AG04449 (cell line): ENCODE data around the gene SHOX.
"Not testable (repeated sequence)": the region's sequence is repeated elsewhere in the genome, so short reads cannot be mapped to it uniquely, and the experiment has no call there.

Experiments
- CTCF ChIA-PET: fragments of 350-600 bp; formaldehyde crosslinking; extraction: SDS; loops from one replicate; lab custom pipeline; 2021; ENCODE audit warnings: antibody characterized with exemption; lab: Yijun Ruan, JAX
- POLR2A ChIA-PET: fragments of 400-600, 350-600 bp; formaldehyde crosslinking; extraction: SDS; loops from one replicate; lab custom pipeline; 2020; ENCODE audit warnings: antibody characterized with exemption, inconsistent platforms; lab: Yijun Ruan, JAX
- DNase-seq: peaks from one replicate; pipeline ENCODE4 v3.0.0-alpha.2; 2010; ENCODE audit warnings: low read depth, low spot score
- H3K4me3 ChIP-seq: 2 replicates; pipeline ENCODE4 v1.5.1; 2011; ENCODE audit warnings: low read depth, mild to moderate bottlenecking, control low read depth, low read length
- CTCF ChIP-seq: IDR thresholded peaks from one replicate; pipeline ENCODE4 v1.5.1; 2011; ENCODE audit warnings: mild to moderate bottlenecking, moderate library complexity, low read length, control low read depth, inconsistent platforms; ENCODE audit not compliant: insufficient read depth; ENCODE audit errors: missing control alignments

SHOX gene

GRCh38 chrX:623268-623598, 7.4 kb upstream of the SHOX start:
- TF ChIP-seq CTCF = no peak
- ChIA-PET POLR2A (no interaction called here), CTCF (no interaction called here)
- no peak for DNase-seq
- H3K4me3 ChIP-seq = no peak overlapping the region

GRCh38 chrX:623599-624315, 6.8 kb upstream of the SHOX start:
- DNase-seq = no peak
- POLR2A ChIA-PET = no interaction called here
- H3K4me3 ChIP-seq = no peak overlapping the region
- CTCF ChIA-PET = no interaction called here
- TF ChIP-seq CTCF = no peak

- POLR2A ChIA-PET = no interaction called here
- no peak overlapping the region for H3K4me3 ChIP-seq
- no peak for DNase-seq
- no peak for TF ChIP-seq CTCF
- CTCF ChIA-PET = no interaction called here
Measured at GRCh38 chrX:625137-625691, 5.4 kb upstream of the SHOX start.

GRCh38 chrX:626047-626446, 4.5 kb upstream of the SHOX start:
- CTCF ChIA-PET, DNase-seq, POLR2A ChIA-PET, H3K4me3 ChIP-seq: not testable (repeated sequence)

GRCh38 chrX:626745-627509, 3.7 kb upstream of the SHOX start:
- no peak for DNase-seq
- POLR2A ChIA-PET = no interaction called here

GRCh38 chrX:627510-627981, 3.0 kb upstream of the SHOX start:
- POLR2A ChIA-PET = no interaction called here
- no peak for DNase-seq
- H3K4me3 ChIP-seq = no peak overlapping the region
- no peak for TF ChIP-seq CTCF
- CTCF ChIA-PET = no interaction called here

More at GRCh38 chrX:626745-627509, 3.7 kb upstream of the SHOX start:
- CTCF ChIA-PET = no interaction called here
- no peak for TF ChIP-seq CTCF
- no peak overlapping the region for H3K4me3 ChIP-seq

GRCh38 chrX:627995-628394, 2.6 kb upstream of the SHOX start:
- no peak overlapping the region for H3K4me3 ChIP-seq
- TF ChIP-seq CTCF = no peak
- no peak for DNase-seq
- CTCF ChIA-PET = no interaction called here
- POLR2A ChIA-PET = no interaction called here
